Measurements from ENCODE around the gene CILP.

CILP gene

DNA sequence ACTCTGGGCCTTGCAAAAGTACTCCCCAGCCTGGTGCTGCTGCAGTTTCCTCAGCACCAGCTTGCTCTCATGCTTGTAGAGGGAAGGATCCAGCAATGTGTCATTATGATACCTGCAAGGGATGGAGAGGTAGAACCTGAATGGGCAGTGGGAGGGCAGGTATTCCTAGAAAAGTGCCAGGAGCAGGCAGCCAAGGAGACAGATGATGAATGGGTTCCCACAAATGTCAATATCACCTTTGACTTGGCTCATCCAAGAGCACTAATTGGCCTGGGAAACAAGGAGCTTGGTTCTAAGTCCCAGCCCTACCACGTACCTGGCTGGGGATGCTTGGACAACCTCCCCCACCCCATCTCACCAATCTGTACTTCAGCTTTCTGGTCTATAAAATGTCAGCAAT lies 9.4 kb downstream of the CILP start:
- H3K4me3 ChIP-seq (ENCODE audit: low read depth, low read length), result no peak overlapping the region
- DNase-seq (ENCODE audit: low read depth), result no peak
- TF ChIP-seq, protein P1, sequence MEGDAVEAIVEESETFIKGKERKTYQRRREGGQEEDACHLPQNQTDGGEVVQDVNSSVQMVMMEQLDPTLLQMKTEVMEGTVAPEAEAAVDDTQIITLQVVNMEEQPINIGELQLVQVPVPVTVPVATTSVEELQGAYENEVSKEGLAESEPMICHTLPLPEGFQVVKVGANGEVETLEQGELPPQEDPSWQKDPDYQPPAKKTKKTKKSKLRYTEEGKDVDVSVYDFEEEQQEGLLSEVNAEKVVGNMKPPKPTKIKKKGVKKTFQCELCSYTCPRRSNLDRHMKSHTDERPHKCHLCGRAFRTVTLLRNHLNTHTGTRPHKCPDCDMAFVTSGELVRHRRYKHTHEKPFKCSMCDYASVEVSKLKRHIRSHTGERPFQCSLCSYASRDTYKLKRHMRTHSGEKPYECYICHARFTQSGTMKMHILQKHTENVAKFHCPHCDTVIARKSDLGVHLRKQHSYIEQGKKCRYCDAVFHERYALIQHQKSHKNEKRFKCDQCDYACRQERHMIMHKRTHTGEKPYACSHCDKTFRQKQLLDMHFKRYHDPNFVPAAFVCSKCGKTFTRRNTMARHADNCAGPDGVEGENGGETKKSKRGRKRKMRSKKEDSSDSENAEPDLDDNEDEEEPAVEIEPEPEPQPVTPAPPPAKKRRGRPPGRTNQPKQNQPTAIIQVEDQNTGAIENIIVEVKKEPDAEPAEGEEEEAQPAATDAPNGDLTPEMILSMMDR (IDR thresholded peaks at IDR 0.05; ENCODE audit: low read depth, low read length, missing control alignments), result no peak
- in situ Hi-C loops (cut with HindIII; ENCODE audit: low sequenced_read_pairs), result no loop called here

DNA sequence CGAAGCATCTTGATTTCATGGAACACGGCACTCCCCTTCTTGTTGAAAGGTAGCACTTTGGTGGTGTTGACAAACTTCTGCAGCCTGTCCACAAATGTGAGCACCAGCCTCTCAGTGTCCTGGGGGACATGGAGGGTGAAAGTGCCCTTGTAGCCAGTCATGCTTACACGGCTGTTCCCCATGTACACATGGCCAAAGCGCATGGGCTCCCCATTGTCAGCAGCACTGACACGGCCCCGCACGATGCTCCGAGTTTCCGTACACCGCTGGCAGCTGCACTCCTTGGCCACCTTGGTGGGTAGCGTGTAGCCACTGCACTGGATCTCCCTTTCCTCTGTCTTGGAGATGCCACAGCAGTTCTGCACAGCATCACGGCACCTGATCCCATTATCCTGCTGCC lies 12.7 kb downstream of the CILP start:
- in situ Hi-C loops (cut with HindIII; ENCODE audit: low sequenced_read_pairs), result no loop called here
- TF ChIP-seq, protein P1 (IDR thresholded peaks at IDR 0.05; ENCODE audit: low read depth, low read length, missing control alignments), result no peak

DNA sequence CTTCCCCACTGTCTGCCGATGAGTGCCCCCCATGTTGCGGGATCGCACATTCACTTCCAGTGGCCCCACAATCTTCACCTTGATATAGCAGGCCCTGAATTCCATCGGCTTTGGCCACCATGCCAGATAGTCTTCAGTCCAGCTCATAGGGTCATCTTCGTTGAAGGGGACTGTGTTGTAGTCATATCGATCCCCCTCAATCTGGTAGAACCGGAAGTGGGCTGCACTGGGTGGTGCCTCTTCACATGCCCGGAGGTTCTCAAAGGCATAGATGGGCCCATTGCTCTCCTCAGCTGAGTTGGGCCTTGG lies 14.0 kb downstream of the CILP start:
- TF ChIP-seq, protein P1 (IDR thresholded peaks at IDR 0.05; ENCODE audit: low read depth, low read length, missing control alignments), result no peak
- no peak for DNase-seq (ENCODE audit: low read depth)
- no peak overlapping the region for H3K4me3 ChIP-seq (ENCODE audit: low read depth, low read length)
- in situ Hi-C loops (cut with HindIII; ENCODE audit: low sequenced_read_pairs), result no loop called here

More for the DNA sequence above, 12.7 kb downstream of the CILP start:
- no peak for DNase-seq (ENCODE audit: low read depth)
- no peak overlapping the region for H3K4me3 ChIP-seq (ENCODE audit: low read depth, low read length)

GRCh38 chr15:65196637-65197336 lies 14.5 kb downstream of the CILP start:
- TF ChIP-seq, protein P1 (IDR thresholded peaks at IDR 0.05; ENCODE audit: low read depth, low read length, missing control alignments), result no peak
- no peak for DNase-seq (ENCODE audit: low read depth)
- H3K4me3 ChIP-seq (ENCODE audit: low read depth, low read length), result no peak overlapping the region
- in situ Hi-C loops (cut with HindIII; ENCODE audit: low sequenced_read_pairs), result no loop called here

DNA sequence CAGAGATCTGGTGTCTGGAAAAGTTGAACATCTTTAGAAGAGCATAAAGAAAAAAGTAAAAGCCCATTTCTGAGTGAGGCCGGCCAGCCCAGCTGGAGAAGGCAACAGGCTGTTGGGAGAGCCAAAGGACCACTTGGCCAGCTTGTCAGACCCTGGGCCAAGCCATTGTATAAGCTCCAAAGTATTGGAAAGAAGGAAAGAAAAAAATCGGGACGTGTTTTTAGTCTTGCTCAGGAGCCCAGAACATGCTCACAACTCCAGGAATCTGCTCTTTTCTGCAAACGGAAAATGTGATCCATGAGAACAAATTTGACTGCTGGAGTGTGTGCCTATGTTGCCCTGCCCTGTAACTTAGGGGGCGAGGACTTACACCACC lies 15.7 kb downstream of the CILP start:
- DNase-seq (ENCODE audit: low read depth), result no peak
- in situ Hi-C loops (cut with HindIII; ENCODE audit: low sequenced_read_pairs), result no loop called here
- TF ChIP-seq, protein P1 (IDR thresholded peaks at IDR 0.05; ENCODE audit: low read depth, low read length, missing control alignments), result no peak
- H3K4me3 ChIP-seq (ENCODE audit: low read depth, low read length), result no peak overlapping the region

DNA sequence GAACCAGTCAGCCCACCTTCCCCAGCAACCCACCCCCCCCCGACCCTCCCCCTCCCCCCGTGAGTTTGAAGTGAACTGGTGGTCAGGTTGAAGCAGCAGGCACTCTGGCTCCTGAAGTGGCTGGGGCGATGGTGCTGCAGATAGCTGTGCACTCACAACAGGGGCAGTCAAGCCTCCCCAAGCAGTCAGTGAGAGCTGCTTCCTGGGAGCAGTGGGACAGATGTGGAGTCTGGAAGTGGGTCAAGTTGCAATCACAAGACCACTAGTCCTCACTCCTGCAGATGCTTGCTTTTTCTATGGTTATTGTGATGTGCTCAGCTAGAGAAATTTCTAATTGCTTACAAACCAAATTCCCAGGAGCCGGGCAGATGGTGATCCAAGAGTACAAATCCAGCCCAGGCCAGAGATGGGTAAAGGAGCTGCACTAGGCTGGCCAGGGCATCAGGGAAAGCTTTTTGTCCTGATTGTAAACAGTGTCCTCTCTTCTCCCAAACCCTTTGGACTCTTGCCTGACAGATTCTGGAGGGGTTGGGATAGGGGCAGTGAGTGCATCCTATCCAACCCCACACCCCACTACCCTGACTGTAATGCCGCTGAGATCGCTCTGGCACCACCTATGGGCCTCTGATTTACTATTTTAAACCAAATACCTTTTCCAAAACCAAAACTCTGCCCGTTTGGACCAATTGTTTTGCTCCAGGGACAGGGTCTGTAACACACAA lies 16.3 kb downstream of the CILP start:
- in situ Hi-C loops (cut with HindIII; ENCODE audit: low sequenced_read_pairs), result no loop called here
- H3K4me3 ChIP-seq (ENCODE audit: low read depth, low read length), result no peak overlapping the region
- no peak for DNase-seq (ENCODE audit: low read depth)
- TF ChIP-seq, protein P1 (IDR thresholded peaks at IDR 0.05; ENCODE audit: low read depth, low read length, missing control alignments), result peak; percentile 4
